EL (cell line): Measurements from ENCODE around the gene NME7.

Experiments
- DNase-seq: peaks from one replicate; pipeline ENCODE4 v3.0.0-alpha.2; 2016

NME7 gene

DNA sequence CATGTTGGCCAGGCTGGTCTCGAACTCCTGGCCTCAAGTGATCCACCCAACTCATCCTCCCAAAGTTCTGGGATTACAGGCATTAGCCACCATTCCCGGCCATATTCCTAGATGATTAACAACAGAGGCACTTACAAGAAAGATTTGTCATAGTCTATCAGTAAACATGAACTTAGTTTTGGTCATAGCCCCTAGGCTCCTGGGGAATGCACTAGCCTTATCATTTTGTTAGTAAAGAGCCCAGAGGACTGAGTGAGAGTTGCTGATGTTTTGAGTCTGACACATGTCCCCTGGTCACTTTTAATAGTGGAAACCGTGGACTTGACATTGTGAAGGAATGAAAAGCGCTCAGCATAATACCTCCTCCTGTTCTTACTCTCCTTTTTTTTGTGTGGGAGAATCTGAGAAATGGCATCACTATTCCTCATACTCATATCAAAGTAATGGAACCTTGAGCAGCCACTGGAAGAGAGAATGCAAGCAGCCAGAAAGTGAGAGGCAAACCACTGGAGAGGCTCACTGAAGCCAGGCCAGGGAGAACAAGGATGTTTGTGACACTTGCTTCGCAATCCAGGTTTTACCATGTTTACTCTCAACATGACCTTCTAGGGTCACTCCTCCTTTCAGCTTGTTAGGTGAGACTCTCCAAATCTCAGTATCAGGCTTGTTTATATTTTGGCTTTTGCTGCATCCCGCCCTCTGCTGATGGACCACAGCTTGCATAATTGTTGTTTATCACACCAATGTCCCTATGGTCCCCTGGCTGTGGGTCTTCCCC is 246.3 kb downstream of the NME7 start:
- DNase-seq = peak; percentile 36

DNA sequence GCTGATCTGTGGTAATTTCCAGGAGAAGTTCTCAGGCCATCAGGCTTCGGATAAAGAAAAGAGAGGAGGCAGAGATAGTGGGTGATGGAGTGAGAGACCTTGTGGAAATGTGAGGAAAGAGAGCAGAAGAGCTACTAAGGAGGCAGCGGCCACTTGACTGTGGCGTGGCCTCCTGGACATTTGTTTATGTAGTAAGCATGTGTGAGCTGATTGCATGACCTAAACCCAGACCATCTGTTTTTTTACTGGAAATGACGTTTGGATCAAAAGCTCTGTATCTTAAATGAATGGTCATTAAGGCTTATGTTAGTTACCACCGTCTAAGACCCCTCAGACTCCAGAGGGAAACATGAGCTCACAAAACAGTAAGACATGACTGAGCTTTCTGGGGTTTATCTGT is 247.5 kb downstream of the NME7 start:
- peak; percentile 38 for DNase-seq

DNA sequence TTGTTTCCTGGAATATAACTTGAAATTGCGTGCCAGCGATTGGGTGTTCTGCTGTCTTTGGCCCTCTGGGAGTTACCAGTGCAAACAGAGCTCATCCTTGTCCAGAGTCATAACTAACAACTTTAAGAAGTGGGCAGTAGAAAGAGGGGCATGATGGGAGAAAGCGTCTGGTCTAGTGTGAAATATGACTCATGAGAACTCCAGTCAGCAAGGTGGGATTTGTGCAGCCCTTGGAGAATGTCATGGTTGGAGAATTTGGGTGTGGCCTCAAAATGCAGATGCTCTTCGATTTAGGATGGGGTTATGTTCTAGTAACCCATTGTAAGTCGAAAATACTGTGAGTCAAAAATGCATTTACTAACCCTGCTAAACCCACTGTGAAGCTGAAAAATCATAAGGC is 248.2 kb downstream of the NME7 start:
- DNase-seq = peak; percentile 83

GRCh38 chr1:169118227-169118626 is 249.4 kb downstream of the NME7 start:
- DNase-seq = no peak

DNA sequence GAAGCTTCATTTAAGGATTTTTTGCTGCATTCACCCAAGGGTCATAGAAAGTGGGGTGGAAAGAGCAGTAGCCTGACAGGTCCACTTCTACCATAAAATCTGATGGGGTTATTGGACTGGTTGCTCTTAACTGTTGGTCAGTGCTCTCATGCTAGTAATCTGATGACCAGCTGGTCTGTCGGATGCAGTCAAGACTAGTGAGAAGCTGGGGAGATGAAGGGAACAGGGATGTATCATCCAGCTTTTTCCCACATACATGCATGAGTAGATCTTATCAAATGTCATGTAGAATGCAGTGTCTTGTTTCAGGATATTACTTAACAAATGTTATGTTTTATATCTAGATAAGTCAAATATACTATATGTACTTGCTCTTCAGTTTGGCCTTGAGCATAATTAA is 250.0 kb downstream of the NME7 start:
- no peak for DNase-seq

- no peak for DNase-seq
Measured at GRCh38 chr1:169117014-169117413, 250.6 kb downstream of the NME7 start.

DNA sequence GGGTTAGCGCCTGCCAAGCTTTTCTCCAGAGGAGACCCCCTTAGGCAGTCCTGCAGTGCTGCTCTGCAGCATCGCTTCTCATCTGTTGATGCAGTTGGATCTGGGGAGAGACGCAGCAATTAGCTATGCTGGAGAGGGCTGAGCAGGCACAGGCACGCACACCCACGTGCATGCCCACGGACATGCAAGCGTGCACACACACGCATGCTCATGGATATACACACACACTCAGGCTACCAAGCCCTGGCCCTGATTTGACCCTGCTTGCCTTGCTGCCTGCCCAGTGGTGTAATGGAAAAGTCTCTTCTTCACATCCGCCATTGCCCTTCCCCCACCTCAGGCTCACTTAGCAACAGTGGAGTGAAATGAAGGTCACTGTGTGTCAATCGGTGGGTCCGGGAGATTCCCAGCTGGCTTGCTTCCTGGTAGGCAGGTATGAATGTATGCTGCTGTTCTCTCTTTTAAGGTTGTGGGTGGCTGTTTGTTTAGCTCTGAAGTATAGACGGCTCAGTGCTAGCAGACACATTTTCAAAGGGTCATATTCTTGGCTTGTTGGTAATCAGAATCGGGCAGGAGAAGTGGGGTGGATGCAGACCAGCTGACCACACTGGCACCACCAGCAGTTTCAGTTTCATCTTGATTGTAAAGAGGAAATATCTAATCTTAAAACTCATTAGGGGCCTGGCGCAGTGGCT is 251.6 kb downstream of the NME7 start:
- DNase-seq = no peak

DNA sequence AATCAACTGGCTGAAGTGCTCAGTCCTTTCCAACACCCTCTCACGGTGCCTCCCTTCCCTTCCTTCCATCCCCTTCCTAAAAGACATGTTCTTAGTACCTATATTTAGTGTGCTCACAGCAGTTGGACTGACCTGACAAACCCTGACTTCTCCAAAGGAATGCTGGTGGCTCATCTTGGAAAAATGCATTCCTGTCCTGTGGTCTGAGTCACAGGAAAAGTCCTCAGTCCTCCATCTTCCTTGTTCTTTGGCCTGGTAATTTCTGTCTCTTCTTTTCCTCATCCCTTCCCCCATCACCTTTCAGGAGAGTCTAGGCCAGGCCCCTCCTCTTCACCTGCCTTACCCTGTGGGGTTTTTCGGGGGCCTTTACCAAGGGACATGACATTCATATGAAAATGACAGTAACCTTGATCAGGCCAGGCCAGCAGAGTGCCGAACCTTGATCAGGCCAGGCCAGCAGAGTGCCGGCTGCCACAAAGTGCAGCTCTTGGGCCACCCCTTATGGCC is 253.9 kb downstream of the NME7 start:
- peak; percentile 96 for DNase-seq

DNA sequence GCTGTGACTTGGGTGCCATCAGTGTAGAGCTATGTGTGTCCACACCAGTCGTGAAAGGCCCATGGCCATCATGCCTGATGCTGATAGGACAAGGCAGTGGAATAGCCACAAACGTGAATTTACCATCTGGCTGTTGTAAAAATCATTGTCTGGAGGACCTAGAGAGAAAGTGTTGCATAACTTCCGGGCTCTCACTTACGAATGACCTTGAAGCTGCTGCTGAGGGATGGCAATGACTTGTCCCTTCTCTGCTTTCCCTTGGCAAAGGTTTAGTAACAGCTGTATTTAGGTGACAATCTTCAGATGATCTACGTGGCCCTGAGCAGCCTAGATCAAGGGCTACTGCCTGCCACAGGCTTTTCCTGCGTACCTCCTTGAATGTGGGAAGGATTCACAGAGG is 255.4 kb downstream of the NME7 start:
- peak; percentile 49 for DNase-seq

DNA sequence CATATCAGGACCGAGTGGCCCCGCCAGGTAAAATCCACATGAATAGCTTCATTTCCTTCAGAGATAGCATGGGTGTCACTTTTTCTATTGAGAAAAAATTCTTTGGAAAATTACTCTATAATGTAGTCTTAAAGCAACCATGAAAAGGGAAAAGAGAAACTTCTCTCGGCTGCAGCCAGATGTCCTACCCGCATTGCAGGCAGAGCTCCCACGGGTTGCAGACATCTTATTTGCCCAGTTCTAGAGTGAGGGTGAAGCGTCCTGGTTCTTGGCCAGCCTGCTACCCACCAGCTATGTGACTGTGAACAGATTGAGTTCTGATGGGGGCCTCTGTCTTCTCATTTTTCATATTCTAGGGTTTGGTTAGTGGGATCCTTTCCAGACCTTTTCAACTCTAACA is 256.1 kb downstream of the NME7 start:
- DNase-seq = no peak

GRCh38 chr1:169110689-169111447 is 256.7 kb downstream of the NME7 start:
- no peak for DNase-seq

DNA sequence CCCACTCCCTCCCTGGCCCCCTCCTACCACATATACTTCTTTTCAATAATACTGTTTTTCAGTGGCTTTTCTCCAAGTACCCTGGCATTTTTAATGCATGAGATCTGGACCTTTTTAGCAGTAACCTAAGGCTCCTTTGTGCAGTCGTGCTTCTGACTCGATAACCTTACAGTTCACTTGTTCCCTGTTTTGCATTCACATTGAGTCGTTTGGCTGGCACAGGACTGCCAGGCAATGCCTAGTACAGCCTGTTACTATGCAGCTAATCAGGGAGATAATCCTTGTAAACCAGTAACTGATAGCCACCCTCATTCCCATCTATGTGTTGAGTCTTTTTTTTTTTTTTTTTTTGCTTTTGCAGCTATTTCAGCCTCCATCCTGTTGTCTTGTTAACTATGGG is 257.4 kb downstream of the NME7 start:
- no peak for DNase-seq

- DNase-seq = peak; percentile 85
Measured at GRCh38 chr1:169109561-169110134, 257.9 kb downstream of the NME7 start.

DNA sequence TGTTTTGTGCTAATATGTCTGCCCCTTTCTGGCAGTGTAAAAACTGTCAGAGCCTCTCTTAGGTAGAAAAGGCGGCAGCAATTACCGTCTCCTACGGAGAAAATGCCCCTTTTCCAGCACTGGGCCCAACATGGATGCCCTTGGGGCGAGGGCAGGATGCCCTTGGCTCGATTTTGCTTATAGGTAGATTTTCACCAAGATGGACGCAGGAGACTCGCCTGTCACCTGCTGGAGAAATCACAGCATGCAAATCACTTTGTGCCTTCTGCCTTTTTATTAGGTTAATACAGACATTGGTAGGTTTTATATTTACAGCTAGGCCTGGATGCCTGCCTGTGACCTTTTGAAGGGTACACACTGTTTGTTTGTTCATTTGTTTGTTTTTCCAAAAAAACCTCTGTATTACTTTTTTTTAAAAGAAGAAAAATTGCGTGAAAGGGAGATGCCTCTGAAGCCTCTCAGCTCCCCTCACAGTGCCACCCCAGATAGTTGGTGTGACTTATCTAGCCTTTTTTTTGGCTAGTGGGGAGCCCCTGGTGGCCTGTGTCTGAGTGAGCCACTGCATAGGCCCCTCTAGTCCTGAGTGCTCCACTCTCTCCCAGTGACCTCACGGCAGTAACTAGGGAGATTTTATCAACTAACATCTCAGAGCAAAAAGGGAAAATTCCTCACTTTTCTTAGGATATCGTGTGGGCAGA is 258.6 kb downstream of the NME7 start:
- peak; percentile 58 for DNase-seq

DNA sequence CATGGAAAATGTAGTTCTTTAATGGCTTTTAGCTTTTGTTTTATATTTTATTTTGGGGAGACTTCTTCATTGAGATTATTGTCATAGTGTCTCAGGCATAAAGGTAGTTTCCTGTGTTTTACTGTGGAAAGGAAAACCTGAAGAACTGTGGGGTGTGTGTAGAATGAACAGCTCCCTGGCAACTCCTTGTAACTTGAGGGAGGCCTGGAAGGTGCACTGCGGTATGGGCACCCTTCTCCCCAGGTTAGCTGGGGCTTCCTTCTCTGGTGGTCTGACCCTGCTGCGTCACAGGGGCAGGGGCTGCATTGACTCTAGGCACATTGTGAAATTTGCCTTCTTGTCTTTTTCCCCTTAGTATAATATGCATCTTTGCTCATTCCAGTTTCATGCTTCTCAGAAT is 259.4 kb downstream of the NME7 start:
- DNase-seq = no peak

- DNase-seq = peak; percentile 58
Measured at GRCh38 chr1:169107603-169108208, 259.9 kb downstream of the NME7 start.

GRCh38 chr1:169106921-169107602 is 260.5 kb downstream of the NME7 start:
- DNase-seq = peak; percentile 47

DNA sequence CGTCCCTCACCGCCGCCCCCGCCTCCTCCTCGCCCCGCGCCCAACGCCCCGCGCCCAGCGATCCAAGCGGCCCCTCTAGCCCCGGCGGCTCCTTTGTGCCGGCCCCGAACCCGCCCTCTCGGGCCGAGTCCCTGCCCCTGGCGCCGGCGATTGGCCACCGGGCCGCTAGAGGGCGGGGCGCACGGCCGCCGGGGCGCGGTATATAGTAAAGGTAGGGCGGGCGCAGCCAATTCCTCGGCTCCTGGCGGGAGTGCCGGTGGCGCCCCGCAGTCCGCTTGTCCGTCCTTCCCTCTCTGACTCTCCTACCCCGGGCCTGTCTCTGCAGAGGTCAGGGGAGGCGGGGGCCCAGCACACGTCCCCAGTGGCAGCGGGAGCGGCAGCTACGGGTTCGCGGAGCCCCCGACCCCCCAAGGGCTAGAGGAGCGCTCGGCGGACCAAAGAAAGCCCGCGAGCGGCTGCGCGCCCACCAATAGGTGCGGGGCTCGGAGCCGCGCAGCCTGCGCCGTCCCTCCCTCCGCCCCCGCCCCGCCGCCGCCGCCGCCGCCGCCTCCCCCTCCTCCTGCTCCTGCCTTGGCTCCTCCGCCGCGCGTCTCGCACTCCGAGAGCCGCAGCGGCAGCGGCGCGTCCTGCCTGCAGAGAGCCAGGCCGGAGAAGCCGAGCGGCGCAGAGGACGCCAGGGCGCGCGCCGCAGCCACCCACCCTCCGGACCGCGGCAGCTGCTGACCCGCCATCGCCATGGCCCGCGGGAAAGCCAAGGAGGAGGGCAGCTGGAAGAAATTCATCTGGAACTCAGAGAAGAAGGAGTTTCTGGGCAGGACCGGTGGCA is 261.3 kb downstream of the NME7 start, which contains the start of gene ATP1B1:
ATP1B1 (plus strand) TSS at position 596 of the 826 bp plus-strand sequence; CDS start at position 736, 140 bp downstream.
- DNase-seq = peak; percentile 86

DNA sequence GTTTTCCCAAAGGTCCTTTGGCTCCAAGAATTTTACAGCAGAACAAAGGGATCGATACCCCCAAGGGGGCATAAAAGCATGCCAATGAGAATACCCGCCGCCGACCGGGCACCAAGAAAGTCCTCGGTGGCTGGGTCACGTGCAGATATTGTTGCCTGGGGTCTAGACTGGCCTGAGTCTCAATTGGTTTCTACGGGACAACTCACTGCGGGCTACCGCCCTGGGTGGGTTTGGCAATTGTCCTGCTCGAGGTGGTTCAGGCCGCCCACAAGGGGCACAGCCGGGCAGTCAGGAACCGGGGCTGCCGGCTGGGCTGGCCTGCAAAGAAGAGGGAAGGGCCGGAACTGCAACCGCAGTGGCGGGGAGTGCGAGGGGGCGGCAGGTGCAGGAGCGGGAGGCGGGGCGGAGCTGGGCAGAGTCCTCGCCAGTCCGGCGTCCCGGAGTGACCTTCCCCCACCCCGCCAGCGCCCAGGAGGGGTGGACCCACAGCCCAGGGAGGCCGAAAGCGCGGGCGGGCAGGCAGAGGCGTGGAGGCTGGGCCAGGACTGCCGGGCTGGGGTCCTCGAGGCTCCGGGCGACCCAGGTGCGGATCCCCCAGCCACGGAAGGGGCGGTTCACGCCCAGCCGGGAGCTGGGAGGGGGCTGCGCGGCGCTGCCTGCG is 262.0 kb downstream of the NME7 start:
- DNase-seq = peak; percentile 59

DNA sequence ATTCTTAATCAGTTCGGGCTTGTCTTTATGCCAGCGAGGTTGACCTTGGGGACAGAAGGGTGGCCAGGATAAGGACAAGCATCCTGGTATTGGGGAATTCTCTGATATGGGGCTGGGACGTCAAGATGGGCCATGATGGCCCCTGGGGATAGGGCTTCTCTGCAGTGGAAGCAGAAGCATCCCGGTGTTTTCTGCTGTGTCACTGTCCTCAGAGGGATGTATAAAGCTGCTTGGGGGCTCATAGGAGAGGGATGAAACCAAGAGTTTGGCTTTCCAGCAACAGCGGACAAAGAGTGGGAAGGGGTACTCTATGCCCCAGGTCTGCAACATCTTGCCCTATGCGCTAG is 262.5 kb downstream of the NME7 start:
- DNase-seq = no peak
